Measurements from ENCODE around the gene ARL16.

The ARL16 gene

DNA sequence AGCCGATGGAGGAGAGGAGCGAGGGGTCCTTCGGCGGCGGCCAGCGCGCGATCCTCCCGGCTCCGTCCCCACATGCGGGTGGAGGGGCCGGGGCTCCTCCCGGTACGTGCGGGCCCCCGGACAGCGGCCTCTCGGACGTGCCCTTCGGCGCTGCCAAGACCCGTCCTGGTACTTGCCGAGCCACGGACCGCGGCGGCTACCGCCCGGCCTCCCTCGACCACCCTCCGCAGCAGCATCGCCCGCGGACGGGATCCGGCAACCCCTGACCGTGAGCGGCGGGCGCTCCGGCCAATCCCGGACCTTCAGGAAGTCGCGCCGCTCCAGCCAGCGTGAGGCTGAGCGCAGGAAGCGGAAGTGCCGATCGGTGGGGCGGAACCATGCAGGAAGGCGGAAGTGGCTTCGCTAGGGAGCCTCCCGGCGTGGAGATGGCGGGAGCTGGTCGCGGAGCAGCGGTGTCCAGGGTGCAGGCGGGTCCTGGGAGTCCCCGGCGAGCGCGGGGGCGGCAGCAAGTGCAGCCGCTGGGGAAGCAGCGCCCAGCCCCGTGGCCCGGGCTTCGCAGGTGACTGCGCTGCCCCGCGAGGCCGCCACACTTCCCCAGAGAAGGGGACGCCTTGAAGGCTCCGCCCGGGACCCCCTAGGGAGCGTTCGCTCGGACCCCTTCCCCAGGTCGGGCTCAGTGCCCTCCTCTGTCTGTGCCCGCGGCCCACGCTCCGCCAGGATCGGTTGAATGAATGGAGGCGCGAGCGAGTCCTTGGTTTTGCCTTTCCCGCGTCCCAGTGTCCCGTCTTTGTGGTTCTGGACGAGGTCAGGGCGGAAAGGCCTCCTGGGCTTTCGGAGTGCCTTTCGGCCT lies 17.0 kb downstream of the ARL16 start, which contains the start of the genes CCDC137 and OXLD1:
TSS of gene CCDC137 (plus strand) at position 396 of the 850 bp plus-strand sequence. CDS start at position 426, 30 bp downstream.
TSS of gene OXLD1 (minus strand) at position 264 of the 850 bp plus-strand sequence. CDS start at position 236, 28 bp downstream.
- DNase-seq (ENCODE audit: low read depth): peak; percentile 86

DNA sequence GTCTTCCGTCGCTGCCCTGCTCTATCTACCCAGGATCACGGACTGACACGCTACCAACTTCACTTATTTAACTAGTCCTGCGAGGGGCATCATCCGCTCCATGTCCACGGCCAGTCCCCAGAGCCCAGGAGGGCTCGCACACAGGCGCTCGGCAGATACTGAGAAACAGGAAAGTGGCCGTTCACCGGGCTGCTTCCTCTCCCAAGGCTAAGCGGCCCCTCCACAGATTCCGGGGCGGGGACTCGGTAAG lies 17.6 kb downstream of the ARL16 start:
- DNase-seq (ENCODE audit: low read depth): no peak

DNA sequence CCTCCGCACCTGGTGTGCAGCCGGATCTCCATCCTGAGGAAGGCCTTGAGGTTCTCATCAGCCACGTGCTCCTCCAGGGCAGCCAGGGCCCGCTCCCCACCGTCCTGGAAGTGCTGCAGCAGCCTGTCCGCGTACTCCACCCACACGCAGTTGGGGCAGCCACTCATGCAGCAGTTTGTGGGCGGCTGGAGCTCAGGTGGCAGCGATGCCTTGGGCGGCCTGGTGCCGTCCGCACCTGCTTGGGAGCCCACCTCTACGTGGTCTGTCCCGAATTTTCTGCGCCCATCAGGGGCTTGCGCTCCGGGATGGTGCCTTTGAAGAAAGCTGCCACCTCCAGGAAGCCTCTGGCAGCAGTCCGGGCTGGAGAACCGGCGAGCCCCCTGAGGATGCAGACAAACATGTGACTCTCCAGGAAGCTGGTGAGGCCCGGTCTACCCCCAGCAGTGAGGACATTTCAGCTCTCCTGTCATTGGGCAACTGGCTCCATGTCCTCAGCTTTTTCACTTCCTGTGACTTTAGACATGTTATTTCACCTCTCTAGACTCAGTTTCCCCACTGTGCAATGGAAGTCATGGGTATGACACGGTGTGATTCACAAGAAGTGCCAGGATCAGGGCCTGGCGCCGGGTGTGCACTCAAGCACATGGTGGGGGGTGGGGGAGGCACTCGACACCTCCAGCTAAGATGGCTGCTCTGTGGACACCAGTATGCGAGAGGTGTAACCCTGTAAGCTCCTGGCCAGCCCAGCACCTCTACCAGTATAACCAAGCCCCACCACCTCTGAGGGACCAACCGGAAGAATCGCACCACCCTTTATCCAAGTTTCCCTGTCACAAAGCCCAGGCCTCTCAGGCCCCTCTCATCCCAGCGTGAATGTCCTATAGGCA lies 18.1 kb downstream of the ARL16 start:
- peak; percentile 46 for DNase-seq (ENCODE audit: low read depth)

DNA sequence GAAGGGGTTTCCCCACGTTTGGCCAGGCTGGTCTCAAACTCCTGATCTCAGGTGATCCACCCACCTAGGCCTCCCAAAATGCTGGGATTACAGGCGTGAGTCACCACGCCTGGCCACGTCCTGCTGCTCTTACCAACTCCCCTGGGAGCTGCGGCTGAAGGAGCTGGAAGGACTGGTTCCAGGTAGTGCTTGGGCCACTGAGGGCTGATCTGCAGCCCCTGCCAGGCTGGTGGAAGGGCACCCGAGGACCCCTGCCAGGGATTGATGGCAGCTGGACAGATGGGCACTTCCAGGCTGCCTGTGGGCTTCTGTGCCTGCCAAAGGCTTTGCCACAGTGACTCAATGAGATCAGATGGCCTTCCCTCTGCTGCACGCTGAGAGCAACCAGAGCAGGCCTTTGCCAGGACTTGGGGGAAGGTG lies 19.5 kb downstream of the ARL16 start:
- no peak for DNase-seq (ENCODE audit: low read depth)

DNA sequence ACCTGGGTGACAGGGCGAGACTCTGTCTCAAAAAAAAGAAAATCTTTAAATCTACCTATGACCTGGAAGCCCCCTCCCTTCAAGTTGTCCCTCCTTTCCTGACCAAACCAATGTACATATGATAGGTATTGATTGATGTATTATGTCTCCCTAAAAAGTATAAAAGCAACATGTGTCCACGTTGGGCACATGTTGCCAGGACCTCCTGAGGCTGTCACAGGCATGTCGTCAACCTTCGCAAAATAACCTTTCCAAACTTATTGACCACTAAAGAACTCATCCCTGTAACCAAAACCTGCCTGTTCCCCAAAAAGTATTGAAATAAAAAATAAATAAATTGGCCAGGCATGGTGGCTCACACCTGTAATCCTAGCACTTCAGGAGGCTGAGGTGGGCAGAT lies 21.6 kb downstream of the ARL16 start:
- DNase-seq (ENCODE audit: low read depth): no peak

DNA sequence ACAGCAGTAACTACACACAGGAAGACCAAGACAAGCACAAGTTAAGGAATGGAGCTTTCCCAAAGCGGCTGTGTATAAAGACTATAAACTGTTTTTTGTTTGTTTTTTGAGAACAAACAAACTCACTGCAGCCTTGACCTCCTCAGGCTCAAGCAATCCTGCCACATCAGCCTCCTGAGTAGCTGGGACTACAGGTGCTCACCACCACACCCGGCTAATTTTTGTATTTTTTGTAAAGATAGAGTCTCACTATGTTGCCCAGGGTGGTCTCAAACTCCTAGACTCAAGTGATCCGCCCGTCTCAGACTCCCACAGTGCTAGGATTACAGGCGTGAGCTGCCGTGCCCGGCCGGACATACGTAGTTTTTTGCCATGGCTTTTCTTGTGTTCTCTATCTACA lies 23.2 kb downstream of the ARL16 start:
- DNase-seq (ENCODE audit: low read depth): no peak

DNA sequence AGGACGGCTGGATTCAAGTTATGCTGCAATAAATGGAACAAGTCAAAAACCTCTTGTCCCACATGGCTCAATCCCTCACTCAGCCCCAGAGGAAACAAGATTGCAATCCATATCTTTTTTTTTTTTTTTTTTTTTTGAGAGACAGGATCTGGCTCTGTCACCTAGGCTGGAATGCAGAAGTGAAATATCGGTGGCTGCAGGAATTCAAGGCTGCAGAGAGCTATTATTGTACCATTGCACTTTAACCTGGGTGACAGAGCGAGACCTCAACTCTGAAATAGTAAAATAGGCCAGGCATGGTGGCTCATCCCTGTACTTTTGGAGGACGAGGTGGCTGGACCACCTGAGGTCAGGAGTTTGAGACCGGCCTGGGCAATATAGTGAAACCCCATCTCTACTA lies 24.6 kb downstream of the ARL16 start:
- no peak for DNase-seq (ENCODE audit: low read depth)

DNA sequence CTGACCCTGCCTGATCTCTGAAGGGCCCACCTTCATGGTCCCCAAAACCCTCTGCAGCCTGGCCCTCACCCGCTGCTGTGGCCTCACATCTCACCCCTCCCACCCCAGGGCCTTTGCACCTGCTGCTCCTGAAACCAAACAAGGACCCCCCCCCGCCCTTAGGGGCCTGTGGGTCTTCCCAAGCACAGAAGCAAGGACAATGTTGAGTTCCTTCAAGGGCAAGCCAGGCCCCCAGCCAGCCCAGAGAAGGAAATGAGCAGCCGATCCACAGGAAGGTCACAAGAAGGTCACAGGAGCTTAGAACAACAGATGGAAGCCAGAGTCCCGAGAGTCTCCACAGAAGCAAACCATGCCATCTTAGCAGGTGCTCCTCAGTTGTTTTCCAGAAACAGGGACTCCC lies 26.8 kb downstream of the ARL16 start:
- no peak for DNase-seq (ENCODE audit: low read depth)

DNA sequence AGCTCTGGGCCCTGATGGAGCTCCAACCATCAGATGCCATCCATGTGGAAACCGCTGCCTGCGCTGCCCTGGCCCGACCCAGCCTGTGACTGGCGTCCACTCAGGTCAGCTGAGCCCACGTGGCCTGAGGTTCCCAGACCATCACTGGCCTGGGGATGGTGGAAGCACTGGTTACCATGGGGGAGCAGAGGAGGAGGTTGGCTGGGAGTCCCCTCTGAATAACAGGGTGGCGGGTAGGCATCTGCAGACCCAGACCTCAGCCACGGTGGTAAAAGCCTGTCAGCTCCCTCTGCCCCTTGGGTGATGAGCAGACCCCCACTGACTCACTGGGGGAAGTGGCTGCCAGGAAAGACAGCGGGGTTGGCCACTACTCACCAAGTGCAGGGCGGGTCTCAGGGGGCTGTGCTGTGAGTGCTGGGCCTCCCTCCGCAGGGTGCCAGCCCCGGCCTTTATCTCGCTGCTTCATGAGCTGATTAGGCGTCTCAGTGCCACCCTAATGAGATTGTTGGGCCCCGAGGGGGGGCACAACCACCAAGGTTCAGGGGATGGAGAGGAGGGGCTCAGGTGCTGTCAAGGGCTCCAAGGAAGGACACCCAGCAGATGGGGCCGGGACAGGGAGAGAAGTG lies 27.4 kb downstream of the ARL16 start, which contains the start of gene PDE6G:
TSS of gene PDE6G (minus strand) at position 425 of the 626 bp plus-strand sequence. CDS start 3,237 bp downstream, outside the sequence.
- DNase-seq (ENCODE audit: low read depth): no peak

DNA sequence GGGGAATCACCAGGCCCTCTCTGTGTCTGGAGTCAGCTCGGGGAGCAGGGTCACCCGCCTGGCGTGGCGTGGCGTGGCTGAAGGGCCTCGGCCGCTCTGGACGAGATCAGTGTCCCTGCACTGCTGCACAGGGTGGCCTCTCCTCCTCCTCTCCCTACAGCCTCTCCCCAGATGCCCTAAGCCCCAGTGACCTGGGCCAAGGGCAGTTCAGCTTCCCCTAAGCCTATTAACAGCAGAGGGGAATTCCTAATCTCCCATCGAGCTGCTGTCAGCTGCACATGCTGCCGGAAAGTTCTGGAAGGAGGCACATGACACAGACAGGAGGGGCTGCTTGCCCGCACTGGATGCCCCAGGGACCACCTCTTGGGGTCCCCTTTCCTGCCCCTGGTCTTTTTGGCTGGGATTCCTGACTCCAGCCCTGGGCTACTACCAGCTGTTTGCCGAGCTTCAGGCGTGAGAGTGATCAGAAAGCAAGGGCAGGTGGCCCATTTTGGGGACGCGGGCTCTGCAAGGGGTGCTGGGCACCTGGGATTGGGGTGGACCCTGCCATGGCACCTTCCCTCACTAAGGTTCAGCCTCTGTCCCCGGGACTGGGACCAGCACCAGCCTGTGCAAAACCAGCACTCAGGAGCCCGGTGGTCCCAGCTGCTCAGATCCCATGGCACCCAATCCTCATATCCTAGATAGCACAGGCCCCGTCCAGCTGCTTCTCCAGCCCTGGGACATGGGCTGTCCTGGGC lies 28.0 kb downstream of the ARL16 start:
- no peak for DNase-seq (ENCODE audit: low read depth)

DNA sequence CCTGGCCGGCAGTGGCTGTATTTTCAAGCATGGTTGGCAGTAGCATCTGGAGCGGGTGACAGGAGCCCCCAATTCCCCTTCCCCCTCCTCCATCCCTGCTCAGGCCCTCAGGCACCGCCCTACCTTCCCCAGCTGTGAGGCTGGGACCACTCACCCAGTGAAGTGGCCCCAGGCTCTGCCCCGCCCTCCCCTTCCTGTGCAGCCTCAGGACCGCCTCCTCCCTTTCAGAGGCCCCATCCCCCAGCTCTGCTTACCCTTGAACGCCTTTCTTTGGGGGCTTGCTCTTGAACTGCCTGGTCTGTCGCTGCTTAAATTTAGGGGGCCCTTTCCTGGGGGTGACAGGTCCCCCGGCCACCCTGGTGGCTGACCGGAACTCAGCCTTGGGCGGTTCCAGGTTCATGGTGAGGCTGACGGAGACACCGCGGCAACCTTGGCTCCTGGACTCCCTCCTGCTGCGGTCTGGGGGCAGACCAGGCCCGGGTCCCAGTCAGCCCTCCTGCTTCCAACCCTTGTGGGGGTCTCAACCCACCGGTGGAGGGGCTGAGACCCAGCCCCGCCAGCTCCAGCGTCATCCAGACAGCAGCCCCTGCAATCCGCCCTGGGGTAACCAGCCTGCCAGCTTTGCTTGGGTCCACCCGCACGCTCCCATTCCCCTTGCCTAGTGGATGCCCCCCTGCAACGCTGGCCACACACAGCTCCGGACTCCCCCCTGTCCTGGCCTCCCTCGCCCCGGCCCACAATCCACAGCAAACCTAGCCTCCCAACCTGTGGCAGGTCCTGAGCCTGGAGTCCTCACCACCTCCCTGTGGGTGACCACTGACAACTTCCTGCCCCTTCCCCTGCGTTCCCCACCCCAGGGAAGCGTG lies 30.5 kb downstream of the ARL16 start:
- DNase-seq (ENCODE audit: low read depth): no peak

DNA sequence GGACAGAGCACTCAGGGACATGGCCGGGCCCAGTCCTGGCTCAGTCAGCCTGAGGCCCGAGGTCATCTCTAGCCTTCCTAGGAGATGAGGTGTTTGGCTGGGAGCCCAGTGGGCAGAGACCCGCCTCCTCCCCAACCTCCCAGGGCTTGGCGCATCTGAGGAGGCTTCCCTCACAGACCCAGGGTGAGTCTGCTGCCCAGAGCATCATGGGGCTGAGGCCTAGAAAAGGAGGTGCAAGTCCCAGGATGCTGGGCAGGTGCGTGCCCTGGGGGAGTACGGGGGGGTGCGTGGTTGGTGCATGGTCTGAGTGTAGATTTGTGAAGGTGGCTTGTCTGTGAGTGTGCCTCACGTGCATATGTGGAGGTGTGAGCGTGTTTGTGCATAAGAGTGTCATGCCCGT lies 31.9 kb downstream of the ARL16 start:
- DNase-seq (ENCODE audit: low read depth): no peak

DNA sequence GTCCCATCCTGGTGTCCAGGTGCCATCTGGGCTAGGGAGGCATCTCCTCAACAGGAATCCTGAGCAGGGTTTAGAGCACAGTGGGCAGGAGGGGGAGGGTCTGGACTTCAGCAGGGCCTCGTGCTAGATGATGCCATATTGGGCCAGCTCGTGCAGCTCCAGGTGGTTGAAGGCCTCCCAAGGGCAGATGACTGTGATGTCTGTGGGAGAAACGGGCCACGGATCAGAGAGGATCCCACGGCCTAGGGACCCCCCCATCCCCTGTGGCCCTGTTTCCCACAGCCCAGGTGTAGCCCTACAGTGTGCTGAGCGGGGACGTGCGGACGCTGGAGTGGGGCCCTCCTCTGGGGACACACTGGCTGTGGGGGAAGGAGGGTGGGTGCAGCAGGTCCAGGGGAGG lies 32.6 kb downstream of the ARL16 start:
- DNase-seq (ENCODE audit: low read depth): no peak

DNA sequence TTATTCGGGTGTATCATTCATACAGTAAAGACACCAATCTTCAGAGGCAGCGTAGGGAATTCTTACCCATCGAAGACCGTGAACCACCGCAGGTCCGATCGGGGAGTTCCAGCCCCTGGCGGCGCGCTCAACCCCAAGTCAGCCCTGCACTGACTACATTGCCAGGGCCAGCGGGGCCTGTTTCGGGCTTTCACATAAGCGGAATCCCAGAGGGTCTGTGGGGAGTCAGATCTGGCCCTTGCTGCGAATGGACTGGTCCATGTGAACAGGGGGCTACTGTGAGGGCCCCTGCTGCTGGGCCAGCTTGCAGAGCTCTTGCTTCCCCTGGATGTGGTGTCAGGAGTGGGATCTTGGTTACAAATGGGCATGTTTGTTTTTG lies 34.9 kb downstream of the ARL16 start:
- no peak for DNase-seq (ENCODE audit: low read depth)

DNA sequence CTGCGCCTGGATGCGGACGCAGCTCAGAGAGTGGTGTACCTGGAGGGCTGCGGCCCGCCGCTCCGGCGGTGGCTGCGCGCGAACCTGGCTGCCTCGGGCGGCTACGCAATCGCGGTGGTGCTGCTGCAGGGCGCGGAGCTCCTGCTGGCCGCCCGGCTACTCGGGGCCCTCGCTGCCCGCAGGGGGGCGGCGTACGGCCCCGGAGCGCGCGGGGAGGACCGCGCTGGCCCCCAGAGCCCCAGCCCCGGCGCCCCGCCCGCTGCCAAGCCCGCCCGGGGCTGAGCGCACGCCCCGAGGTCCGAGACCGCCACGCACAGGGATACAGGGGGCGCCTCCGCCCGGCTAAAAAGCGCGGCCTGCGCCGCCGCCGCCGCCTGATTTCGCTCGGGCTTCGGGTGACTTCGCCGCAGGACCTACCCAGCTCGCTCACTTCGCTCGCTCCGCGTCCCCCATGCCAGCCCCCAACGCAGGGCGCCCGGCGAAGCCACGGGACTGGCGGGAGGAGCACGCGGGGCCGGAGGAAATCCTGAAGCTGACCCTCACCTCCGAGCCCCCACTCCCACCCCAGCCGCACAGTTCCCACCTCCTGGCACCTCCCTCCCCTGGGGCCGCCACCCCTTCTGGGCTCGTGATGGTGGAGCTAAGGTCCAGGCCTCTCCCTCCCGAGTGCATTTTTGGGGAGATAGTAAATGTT lies 35.4 kb downstream of the ARL16 start:
- no peak for DNase-seq (ENCODE audit: low read depth)

DNA sequence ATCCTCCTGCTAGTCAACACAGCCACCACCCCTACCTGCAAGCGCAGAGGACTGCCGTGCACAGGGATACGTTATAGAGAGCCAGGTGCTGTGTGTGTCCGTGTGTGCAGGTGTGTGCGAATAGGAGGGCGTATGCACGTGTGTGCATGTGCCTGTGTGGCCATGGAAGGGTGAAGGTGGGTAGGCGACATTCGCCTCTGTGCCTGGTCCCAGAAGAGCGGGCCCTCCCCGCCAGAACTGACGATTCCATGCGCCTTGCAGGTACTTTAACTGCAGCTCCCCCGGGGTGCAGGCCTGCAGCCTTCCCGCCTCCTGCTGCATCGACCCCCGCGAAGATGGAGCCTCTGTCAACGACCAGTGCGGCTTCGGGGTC lies 36.0 kb downstream of the ARL16 start:
- DNase-seq (ENCODE audit: low read depth): no peak

DNA sequence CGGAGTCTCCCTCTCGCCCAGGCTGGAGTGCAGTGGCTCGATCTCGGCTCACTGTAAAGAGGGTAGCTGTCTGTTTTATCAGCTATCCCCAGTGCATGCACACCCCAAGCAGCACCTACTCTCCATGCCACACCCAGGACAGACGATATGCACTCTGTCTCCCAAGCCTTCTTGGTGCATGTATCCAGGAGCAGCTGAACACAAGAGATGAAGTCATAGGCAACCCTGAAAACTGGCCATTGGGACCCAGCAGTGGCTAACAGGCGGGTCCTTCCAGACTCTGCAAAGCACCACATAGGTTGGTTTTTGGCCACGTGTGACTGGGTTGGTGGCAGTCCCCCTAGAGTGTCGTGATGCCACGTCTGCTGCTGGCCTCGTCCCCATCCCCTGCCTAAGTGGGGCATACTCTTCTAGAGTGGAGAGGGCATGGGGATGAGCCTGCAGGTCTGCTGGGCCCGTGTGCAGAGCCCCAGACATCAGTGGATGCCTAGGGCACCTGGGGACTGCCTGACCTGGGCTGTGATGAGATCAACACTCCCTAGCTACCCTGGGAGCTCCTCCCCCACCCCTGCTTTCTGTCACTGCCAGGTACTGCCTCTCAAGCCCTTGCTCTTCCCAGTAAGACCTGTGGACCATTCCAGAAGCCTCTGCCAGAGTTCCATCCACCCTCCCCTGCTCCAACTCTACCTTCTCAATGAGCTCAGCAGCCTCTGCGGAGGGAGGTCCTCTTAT lies 36.6 kb downstream of the ARL16 start:
- no peak for DNase-seq (ENCODE audit: low read depth)

DNA sequence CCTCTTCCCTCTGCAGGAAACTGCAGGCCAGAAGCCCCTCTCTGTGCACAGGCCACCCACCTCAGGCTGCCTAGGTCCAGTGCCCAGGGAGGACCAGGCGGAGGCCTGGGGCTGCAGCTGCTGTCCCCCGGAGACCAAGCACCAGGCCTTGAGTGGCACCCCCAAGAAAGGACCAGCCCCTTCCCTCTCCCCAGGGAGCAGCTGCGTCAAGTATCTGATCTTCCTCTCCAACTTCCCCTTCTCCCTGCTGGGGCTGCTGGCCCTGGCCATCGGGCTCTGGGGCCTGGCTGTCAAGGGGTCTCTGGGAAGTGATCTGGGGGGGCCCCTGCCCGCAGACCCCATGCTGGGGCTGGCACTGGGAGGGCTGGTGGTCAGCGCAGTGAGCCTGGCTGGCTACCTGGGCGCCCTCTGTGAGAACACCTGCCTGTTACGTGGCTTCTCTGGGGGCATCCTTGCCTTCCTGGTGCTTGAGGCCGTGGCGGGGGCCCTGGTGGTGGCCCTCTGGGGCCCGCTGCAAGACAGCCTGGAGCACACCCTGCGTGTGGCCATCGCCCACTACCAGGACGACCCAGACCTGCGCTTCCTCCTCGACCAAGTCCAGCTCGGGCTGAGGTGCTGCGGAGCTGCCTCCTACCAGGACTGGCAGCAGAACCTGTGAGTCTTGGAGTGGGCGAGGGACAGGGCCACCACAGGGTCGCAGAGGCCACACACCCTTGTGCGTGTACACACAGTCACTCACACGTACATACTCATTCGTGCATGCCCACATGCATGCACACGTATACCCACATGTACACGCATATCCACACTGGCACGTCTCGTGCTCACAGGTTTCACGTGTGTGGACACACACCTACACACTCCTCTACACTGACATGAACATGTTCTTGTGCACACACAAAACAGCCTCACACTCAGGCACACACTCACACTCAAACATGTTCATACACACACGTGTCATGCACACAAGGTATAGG lies 38.3 kb downstream of the ARL16 start:
- DNase-seq (ENCODE audit: low read depth): no peak
